ENCODE results near the gene DDX47. TPM values are rescaled to one million over a fixed set of nuclear protein-coding genes. Genes with fewer than 3 reads are reported as not detected.

The DDX47 gene
- total and polyA plus RNA-seq, 2 of the 13 experiments (the other 11 are each of a cell fraction or from before 2014, with no cell fraction given) = 48.5 to 78.7 TPM

DNA sequence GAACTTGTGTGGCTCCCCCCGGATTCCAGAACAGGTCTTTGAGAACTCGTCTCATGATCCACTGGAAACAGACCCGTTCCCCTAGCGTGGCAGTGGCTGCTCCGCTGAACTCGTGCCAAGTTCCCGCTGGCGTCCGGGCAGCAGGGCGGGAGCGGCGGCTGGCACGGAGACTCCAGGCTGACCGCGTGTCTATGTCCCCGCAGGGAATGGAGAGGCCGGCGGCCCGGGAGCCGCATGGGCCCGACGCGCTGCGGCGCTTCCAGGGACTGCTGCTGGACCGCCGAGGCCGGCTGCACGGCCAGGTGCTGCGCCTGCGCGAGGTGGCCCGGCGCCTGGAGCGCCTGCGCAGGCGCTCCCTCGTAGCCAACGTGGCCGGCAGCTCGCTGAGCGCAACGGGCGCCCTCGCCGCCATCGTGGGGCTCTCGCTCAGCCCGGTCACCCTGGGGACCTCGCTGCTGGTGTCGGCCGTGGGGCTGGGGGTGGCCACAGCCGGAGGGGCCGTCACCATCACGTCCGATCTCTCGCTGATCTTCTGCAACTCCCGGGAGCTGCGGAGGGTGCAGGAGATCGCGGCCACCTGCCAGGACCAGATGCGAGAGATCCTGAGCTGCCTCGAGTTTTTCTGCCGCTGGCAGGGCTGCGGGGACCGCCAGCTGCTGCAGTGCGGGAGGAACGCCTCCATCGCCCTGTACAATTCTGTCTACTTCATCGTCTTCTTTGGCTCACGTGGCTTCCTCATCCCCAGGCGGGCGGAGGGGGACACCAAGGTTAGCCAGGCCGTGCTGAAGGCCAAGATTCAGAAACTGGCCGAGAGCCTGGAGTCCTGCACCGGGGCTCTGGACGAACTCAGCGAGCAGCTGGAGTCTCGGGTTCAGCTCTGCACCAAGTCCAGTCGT is 26.2 kb upstream of the DDX47 start (continued):
- TF ChIP-seq ATRX (CRISPR knock-in tag; IDR thresholded peaks at IDR 0.05; ENCODE audit: borderline replicate concordance) (no peak), NFYB (CRISPR knock-in tag; IDR thresholded peaks at IDR 0.05) (no peak), LCORL (IDR thresholded peaks at IDR 0.05) (no peak), LCORL (CRISPR knock-in tag; IDR thresholded peaks at IDR 0.05) (no peak), MAF1 (CRISPR knock-in tag; IDR thresholded peaks at IDR 0.05; ENCODE audit: borderline replicate concordance) (peak; percentile 71; the same call in 1 of the 2 replicates), IKZF1 (IDR thresholded peaks at IDR 0.05) (no peak), ZFP82 (CRISPR knock-in tag; IDR thresholded peaks at IDR 0.05; ENCODE audit: borderline replicate concordance) (no peak; the same call in 1 of the 2 replicates), ZNF672 (CRISPR knock-in tag; IDR thresholded peaks at IDR 0.05) (no peak), RBM22 (optimal IDR thresholded peaks at IDR 0.05; ENCODE audit: low read length) (no peak), ZFP1 (CRISPR knock-in tag; IDR thresholded peaks at IDR 0.05) (no peak), ZBTB42 (CRISPR knock-in tag; IDR thresholded peaks at IDR 0.05) (no peak), THAP7 (CRISPR knock-in tag; IDR thresholded peaks at IDR 0.05) (no peak), HINFP (CRISPR knock-in tag; IDR thresholded peaks at IDR 0.05; ENCODE audit: low read depth) (peak; percentile 70; the same call in 1 of the 2 replicates), SALL2 (CRISPR knock-in tag; IDR thresholded peaks at IDR 0.05) (no peak), SALL1 (CRISPR knock-in tag; IDR thresholded peaks at IDR 0.05) (peak; percentile 85; the same call in 1 of the 2 replicates), IRX3 (CRISPR knock-in tag; IDR thresholded peaks at IDR 0.05; ENCODE audit: borderline replicate concordance, low read depth) (peak; percentile 87; the same call in 1 of the 2 replicates), SMAD1 (CRISPR knock-in tag; IDR thresholded peaks at IDR 0.05; ENCODE audit: borderline replicate concordance, low read depth) (no peak), NFE2L1 (CRISPR knock-in tag; IDR thresholded peaks at IDR 0.05; ENCODE audit: borderline replicate concordance) (peak; percentile 35; the same call in 1 of the 2 replicates), SCMH1 (CRISPR knock-in tag; IDR thresholded peaks at IDR 0.05; ENCODE audit: borderline replicate concordance) (no peak), TMF1 (CRISPR knock-in tag; IDR thresholded peaks at IDR 0.05; ENCODE audit: low read depth) (0 out of 2 replicates have a peak, but pooled peaks have one; percentile 46), BCL6 (CRISPR knock-in tag; IDR thresholded peaks at IDR 0.05) (no peak), TAF15 (IDR thresholded peaks at IDR 0.05; ENCODE audit: low read depth, low read length, poor library complexity, severe bottlenecking) (no peak), EHMT2 (IDR thresholded peaks at IDR 0.05; ENCODE audit: borderline replicate concordance, low read depth, low read length) (no peak)
- TF ChIP-seq, protein P1, sequence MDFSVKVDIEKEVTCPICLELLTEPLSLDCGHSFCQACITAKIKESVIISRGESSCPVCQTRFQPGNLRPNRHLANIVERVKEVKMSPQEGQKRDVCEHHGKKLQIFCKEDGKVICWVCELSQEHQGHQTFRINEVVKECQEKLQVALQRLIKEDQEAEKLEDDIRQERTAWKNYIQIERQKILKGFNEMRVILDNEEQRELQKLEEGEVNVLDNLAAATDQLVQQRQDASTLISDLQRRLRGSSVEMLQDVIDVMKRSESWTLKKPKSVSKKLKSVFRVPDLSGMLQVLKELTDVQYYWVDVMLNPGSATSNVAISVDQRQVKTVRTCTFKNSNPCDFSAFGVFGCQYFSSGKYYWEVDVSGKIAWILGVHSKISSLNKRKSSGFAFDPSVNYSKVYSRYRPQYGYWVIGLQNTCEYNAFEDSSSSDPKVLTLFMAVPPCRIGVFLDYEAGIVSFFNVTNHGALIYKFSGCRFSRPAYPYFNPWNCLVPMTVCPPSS (IDR thresholded peaks at IDR 0.05) = no peak
- TF ChIP-seq, protein P2, sequence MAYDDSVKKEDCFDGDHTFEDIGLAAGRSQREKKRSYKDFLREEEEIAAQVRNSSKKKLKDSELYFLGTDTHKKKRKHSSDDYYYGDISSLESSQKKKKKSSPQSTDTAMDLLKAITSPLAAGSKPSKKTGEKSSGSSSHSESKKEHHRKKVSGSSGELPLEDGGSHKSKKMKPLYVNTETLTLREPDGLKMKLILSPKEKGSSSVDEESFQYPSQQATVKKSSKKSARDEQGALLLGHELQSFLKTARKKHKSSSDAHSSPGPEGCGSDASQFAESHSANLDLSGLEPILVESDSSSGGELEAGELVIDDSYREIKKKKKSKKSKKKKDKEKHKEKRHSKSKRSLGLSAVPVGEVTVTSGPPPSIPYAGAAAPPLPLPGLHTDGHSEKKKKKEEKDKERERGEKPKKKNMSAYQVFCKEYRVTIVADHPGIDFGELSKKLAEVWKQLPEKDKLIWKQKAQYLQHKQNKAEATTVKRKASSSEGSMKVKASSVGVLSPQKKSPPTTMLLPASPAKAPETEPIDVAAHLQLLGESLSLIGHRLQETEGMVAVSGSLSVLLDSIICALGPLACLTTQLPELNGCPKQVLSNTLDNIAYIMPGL (CRISPR knock-in tag; IDR thresholded peaks at IDR 0.05; ENCODE audit: borderline replicate concordance in 1 of 2, low read depth in 1 of 2) = peak in 1 of 2 experiments; percentile 26; a peak in 1 of 4 replicates

Measured in HepG2 (cell line).